GM19468 (cell line): ENCODE results near the gene RFC5.
"Not testable (repeated sequence)": the region's sequence is repeated elsewhere in the genome, so short reads cannot be mapped to it uniquely, and the experiment has no call there.

Experiments used
- ATAC-seq: cut with Tn5 transposase; IDR thresholded peaks from one replicate; pipeline ENCODE4 v1.9.1; 2021; ENCODE audit warnings: mild to moderate bottlenecking, moderate library complexity, moderate number of reproducible peaks; ENCODE audit not compliant: unreplicated experiment; ENCODE audit errors: extremely low read depth

Gene RFC5

GRCh38 chr12:118068445-118068844 is 51.9 kb downstream of the RFC5 start:
- ATAC-seq: no peak

- ATAC-seq: no peak
Measured at GRCh38 chr12:118070650-118071049, 54.1 kb downstream of the RFC5 start.

- ATAC-seq: no peak
Measured at GRCh38 chr12:118073768-118074167, 57.3 kb downstream of the RFC5 start.

GRCh38 chr12:118081521-118081920 is 65.0 kb downstream of the RFC5 start:
- ATAC-seq: not testable (repeated sequence)
